ENCODE results near the gene ZNF730. TPM values are rescaled to one million over a fixed set of nuclear protein-coding genes. Genes with fewer than 3 reads are reported as not detected.

The ZNF730 gene
- total RNA-seq, 1 experiment from 2014 or later: not detected

- Mint-ChIP-seq H3K27me3 (ENCODE audit: unreplicated experiment) (no peaks in the 10 kb centered on the region), H3K4me1 (ENCODE audit: low read depth, unreplicated experiment) (no peaks in the 10 kb centered on the region), H3K4me3 (ENCODE audit: low read depth, unreplicated experiment) (no peak overlapping the region), H3K9me3 (ENCODE audit: low read depth, unreplicated experiment) (peaks cover 6% of the 10 kb centered on the region), H3K27ac (ENCODE audit: unreplicated experiment) (no peak overlapping the region), H3K36me3 (ENCODE audit: insufficient read depth, unreplicated experiment) (no peaks in the 10 kb centered on the region)
- no peak for TF ChIP-seq CTCF (IDR thresholded peaks at IDR 0.05; ENCODE audit: unreplicated experiment)
- no peak for DNase-seq
- CTCF ChIA-PET: no interaction called here
- intact Hi-C loops (cut with micrococcal nuclease; ENCODE audit: unreplicated experiment): no loop called here
- BruUV-seq (replicated peaks): no TSS peak
Observed at GRCh38 chr19:23093832-23094231, 23.0 kb upstream of the ZNF730 start.

DNA sequence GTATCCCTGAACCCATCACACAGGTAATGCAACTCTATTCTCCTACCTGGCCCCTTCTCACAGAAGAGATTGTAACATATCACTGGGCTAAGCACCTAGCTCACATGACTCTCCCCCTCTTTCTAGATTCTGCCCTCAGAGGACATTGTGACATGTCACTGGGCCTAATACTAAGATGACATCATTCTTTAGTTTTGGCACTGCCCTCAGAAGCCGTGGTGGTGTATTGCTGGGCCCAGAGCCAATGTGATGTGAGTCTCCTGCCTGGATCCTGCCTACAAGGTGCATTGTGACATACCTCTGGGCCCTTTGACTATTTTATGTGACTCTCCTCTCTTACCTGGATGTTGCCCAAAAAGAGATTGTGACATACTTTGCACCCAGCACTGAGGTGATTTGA lies 21.4 kb upstream of the ZNF730 start:
- intact Hi-C loops (cut with micrococcal nuclease; ENCODE audit: unreplicated experiment): no loop called here
- no peaks in the 10 kb centered on the region for H3K27me3 Mint-ChIP-seq (ENCODE audit: unreplicated experiment)
- H3K9me3 Mint-ChIP-seq (ENCODE audit: low read depth, unreplicated experiment): peaks cover 6% of the 10 kb centered on the region
- no peak overlapping the region for H3K4me3 Mint-ChIP-seq (ENCODE audit: low read depth, unreplicated experiment)
- no TSS peak for BruUV-seq (replicated peaks)
- no peak overlapping the region for H3K27ac Mint-ChIP-seq (ENCODE audit: unreplicated experiment)
- H3K4me1 Mint-ChIP-seq (ENCODE audit: low read depth, unreplicated experiment): no peaks in the 10 kb centered on the region
- no peaks in the 10 kb centered on the region for H3K36me3 Mint-ChIP-seq (ENCODE audit: insufficient read depth, unreplicated experiment)
- CTCF ChIA-PET: no interaction called here
- DNase-seq: no peak
- no peak for TF ChIP-seq CTCF (IDR thresholded peaks at IDR 0.05; ENCODE audit: unreplicated experiment)

- no peaks in the 10 kb centered on the region for H3K27me3 Mint-ChIP-seq (ENCODE audit: unreplicated experiment)
- intact Hi-C loops (cut with micrococcal nuclease; ENCODE audit: unreplicated experiment): no loop called here
- BruUV-seq (replicated peaks): no TSS peak
- H3K9me3 Mint-ChIP-seq (ENCODE audit: low read depth, unreplicated experiment): peaks cover 6% of the 10 kb centered on the region
- DNase-seq: no peak
- TF ChIP-seq CTCF (IDR thresholded peaks at IDR 0.05; ENCODE audit: unreplicated experiment): no peak
- H3K4me3 Mint-ChIP-seq (ENCODE audit: low read depth, unreplicated experiment): no peak overlapping the region
- H3K4me1 Mint-ChIP-seq (ENCODE audit: low read depth, unreplicated experiment): no peaks in the 10 kb centered on the region
- CTCF ChIA-PET: no interaction called here
- H3K36me3 Mint-ChIP-seq (ENCODE audit: insufficient read depth, unreplicated experiment): no peaks in the 10 kb centered on the region
- H3K27ac Mint-ChIP-seq (ENCODE audit: unreplicated experiment): no peak overlapping the region
Observed at GRCh38 chr19:23098286-23098685, 18.5 kb upstream of the ZNF730 start.

DNA sequence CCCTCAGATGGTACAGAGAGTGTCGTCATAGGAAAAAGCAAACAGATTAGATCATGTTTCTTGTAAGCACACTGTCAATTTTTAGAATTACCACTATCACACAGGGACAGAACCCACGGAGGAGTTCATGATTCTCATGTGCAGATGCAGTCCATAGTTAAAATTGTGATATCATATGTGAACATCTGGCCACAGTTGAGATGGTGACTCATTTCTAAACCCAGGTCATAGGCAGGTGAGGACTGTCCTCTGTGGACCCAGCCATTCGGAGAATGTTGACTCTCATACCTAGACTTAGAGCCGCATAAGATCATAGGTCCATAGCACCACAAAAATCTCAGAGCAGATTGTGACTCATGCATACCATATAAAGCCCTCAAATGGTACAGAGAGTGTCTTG lies 17.8 kb upstream of the ZNF730 start:
- Mint-ChIP-seq H3K27me3 (ENCODE audit: unreplicated experiment) (no peaks in the 10 kb centered on the region), H3K36me3 (ENCODE audit: insufficient read depth, unreplicated experiment) (no peaks in the 10 kb centered on the region), H3K9me3 (ENCODE audit: low read depth, unreplicated experiment) (peaks cover 6% of the 10 kb centered on the region), H3K4me1 (ENCODE audit: low read depth, unreplicated experiment) (no peaks in the 10 kb centered on the region), H3K27ac (ENCODE audit: unreplicated experiment) (no peak overlapping the region), H3K4me3 (ENCODE audit: low read depth, unreplicated experiment) (no peak overlapping the region)
- no peak for DNase-seq
- TF ChIP-seq CTCF (IDR thresholded peaks at IDR 0.05; ENCODE audit: unreplicated experiment): no peak
- CTCF ChIA-PET: no interaction called here
- BruUV-seq (replicated peaks): no TSS peak
- intact Hi-C loops (cut with micrococcal nuclease; ENCODE audit: unreplicated experiment): no loop called here

- no peak for TF ChIP-seq CTCF (IDR thresholded peaks at IDR 0.05; ENCODE audit: unreplicated experiment)
- intact Hi-C loops (cut with micrococcal nuclease; ENCODE audit: unreplicated experiment): no loop called here
- CTCF ChIA-PET: no interaction called here
- Mint-ChIP-seq H3K27me3 (ENCODE audit: unreplicated experiment) (no peaks in the 10 kb centered on the region), H3K36me3 (ENCODE audit: insufficient read depth, unreplicated experiment) (no peaks in the 10 kb centered on the region), H3K4me1 (ENCODE audit: low read depth, unreplicated experiment) (no peaks in the 10 kb centered on the region), H3K4me3 (ENCODE audit: low read depth, unreplicated experiment) (no peak overlapping the region), H3K9me3 (ENCODE audit: low read depth, unreplicated experiment) (peaks cover 6% of the 10 kb centered on the region), H3K27ac (ENCODE audit: unreplicated experiment) (no peak overlapping the region)
- no TSS peak for BruUV-seq (replicated peaks)
- no peak for DNase-seq
Observed at GRCh38 chr19:23099966-23100365, 16.9 kb upstream of the ZNF730 start.
